K562 (cell line): Measurements from ENCODE around the gene RBM7. TPM values are rescaled to one million over a fixed set of nuclear protein-coding genes. Genes with fewer than 3 reads are reported as not detected.

Experiments
- ATAC-seq: fragments of 200-7000 bp; cut with Tn5 transposase; 3 replicates; pipeline ENCODE4 v1.9.1; 2020; ENCODE audit warnings: moderate library complexity
- BruUV-seq: library from RNA; stranded (reverse); fragments of 400-500 nt; replicated peaks from 2 replicates; lab custom pipeline; 2021; lab: Mats Ljungman, UMichigan
- CTCF ChIA-PET: fragments of 300-600 bp; formaldehyde crosslinking; extraction: SDS; loops from one replicate; lab custom pipeline; 2021; ENCODE audit warnings: low intra/inter-chr PET ratio; lab: Yijun Ruan, JAX
- POLR2A ChIA-PET: fragments of 300-600, 350-650 bp; sonication (Branson Sonifier 250); formaldehyde crosslinking; extraction: SDS; loops from one replicate; lab custom pipeline; 2021; ENCODE audit warnings: antibody characterized with exemption, inconsistent platforms; lab: Yijun Ruan, JAX
- DNase-seq, 4 experiments: peaks; one replicate each; pipeline versions ENCODE4 v3.0.0 to v3.0.0-alpha.2; 2011 to 2018; ENCODE audit warnings: low spot score in 3 of 4, mixed read lengths in 3 of 4; ENCODE audit errors: extremely low read depth in 1 of 4
- FAIRE-seq: peaks from 2 replicates; lab custom pipeline; 2011; peaks lifted over from hg19 to GRCh38; lab: Jason Lieb, UNC
- H2AFZ ChIP-seq: 2 replicates; pipeline ENCODE4 v1.6.0; 2011; ENCODE audit warnings: low read depth, low read length, control low read depth, inconsistent platforms
- H3K27ac ChIP-seq: fragments of 200-600 bp; 3 replicates; pipeline ENCODE4 v1.8.0; 2011; ENCODE audit warnings: low read depth, mild to moderate bottlenecking, control low read depth, inconsistent platforms, low read length, moderate library complexity, mixed read lengths; ENCODE audit errors: extremely low read depth
- H3K27me3 ChIP-seq, 2 experiments: fragments of 300-600 bp in 1 of 2; 2 replicates in 1 of 2; 3 replicates in 1 of 2; pipeline versions ENCODE4 v1.6.0 to v1.8.0; 2011; ENCODE audit warnings: inconsistent platforms in 2 of 2, low read length in 2 of 2, mild to moderate bottlenecking in 1 of 2, mixed read lengths in 1 of 2, moderate library complexity in 1 of 2; ENCODE audit not compliant: control insufficient read depth in 2 of 2, insufficient read depth in 2 of 2
- H3K36me3 ChIP-seq: fragments of 300-600 bp; 3 replicates; pipeline ENCODE4 v1.8.0; 2011; ENCODE audit warnings: mild to moderate bottlenecking, low read length, inconsistent platforms; ENCODE audit not compliant: control insufficient read depth, insufficient read depth
- H3K4me1 ChIP-seq, 2 experiments: fragments of 200-600 bp in 1 of 2; replicated peaks in 1 of 2; 2 replicates in 1 of 2; 3 replicates in 1 of 2; pipeline versions ENCODE4 v1.5.1 to v1.8.0; 2011; ENCODE audit warnings: inconsistent platforms in 2 of 2, low read length in 2 of 2, mild to moderate bottlenecking in 1 of 2, mixed read lengths in 1 of 2, moderate library complexity in 1 of 2; ENCODE audit not compliant: control insufficient read depth in 2 of 2, insufficient read depth in 2 of 2
- H3K4me2 ChIP-seq: 2 replicates; pipeline ENCODE4 v1.6.1; 2011; ENCODE audit warnings: low read length, control low read depth, inconsistent platforms, mixed read lengths; ENCODE audit not compliant: insufficient read depth
- H3K4me3 ChIP-seq: fragments of 200-600 bp; sonication (generic), shearing (Covaris generic); 2 replicates; pipeline ENCODE4 v1.5.1; 2016; ENCODE audit warnings: control low read depth, inconsistent platforms
- H3K79me2 ChIP-seq: fragments of 200-600 bp; 3 replicates; pipeline ENCODE4 v1.8.0; 2011; ENCODE audit warnings: low read length, inconsistent platforms; ENCODE audit not compliant: control insufficient read depth, insufficient read depth
- H3K9ac ChIP-seq, 2 experiments: 2 replicates each; pipeline versions ENCODE4 v1.6.0 to v1.6.1; 2011; ENCODE audit warnings: low read depth in 2 of 2, low read length in 2 of 2, control low read depth in 1 of 2, inconsistent platforms in 1 of 2, mild to moderate bottlenecking in 1 of 2, mixed read lengths in 1 of 2; ENCODE audit not compliant: insufficient read depth in 1 of 2
- H3K9me1 ChIP-seq: one replicate; pipeline ENCODE4 v1.6.0; 2011; ENCODE audit warnings: inconsistent platforms, mild to moderate bottlenecking, low read length, moderate library complexity; ENCODE audit not compliant: control insufficient read depth, insufficient read depth
- H3K9me3 ChIP-seq: replicated peaks from 2 replicates; pipeline ENCODE4 v1.5.1; 2011; ENCODE audit warnings: low read depth, low read length, inconsistent platforms; ENCODE audit not compliant: control insufficient read depth, insufficient read depth
- H4K20me1 ChIP-seq: replicated peaks from 2 replicates; pipeline ENCODE4 v1.6.1; 2011; ENCODE audit warnings: low read length, inconsistent platforms, mixed read lengths; ENCODE audit not compliant: control insufficient read depth, insufficient read depth
- ARID2 ChIP-seq: fragments of 450-650 bp; IDR thresholded peaks from 2 replicates; pipeline ENCODE4 v1.6.1; 2017; ENCODE audit warnings: antibody characterized with exemption, mild to moderate bottlenecking
- FOXM1 ChIP-seq, 2 experiments: fragments of 450-650 bp in 1 of 2; sonication (generic) in 1 of 2; formaldehyde crosslinking in 1 of 2; IDR thresholded peaks; 2 replicates each; pipeline versions ENCODE4 v1.6.1 to v1.9.0; 2017 to 2022; ENCODE audit warnings: low read depth in 2 of 2, mild to moderate bottlenecking in 2 of 2, missing genetic modification reagents in 1 of 2, moderate library complexity in 1 of 2
- HDAC6 ChIP-seq: IDR thresholded peaks from 2 replicates; pipeline ENCODE4 v1.6.1; 2012; ENCODE audit warnings: low read depth, mild to moderate bottlenecking, control low read depth, inconsistent platforms, low read length, moderate library complexity
- MECOM ChIP-seq: fragments of 250-450 bp; sonication (Bioruptor Pico); IDR thresholded peaks from 2 replicates; pipeline ENCODE4 v1.8.0; 2022; ENCODE audit warnings: inconsistent platforms
- MEIS2 ChIP-seq: fragments of 450-650 bp; IDR thresholded peaks from 2 replicates; pipeline ENCODE4 v1.6.1; 2014; ENCODE audit warnings: mild to moderate bottlenecking; ENCODE audit not compliant: partially characterized antibody
- MTA3 ChIP-seq: fragments of 450-650 bp; formaldehyde crosslinking; IDR thresholded peaks from 2 replicates; pipeline ENCODE4 v1.6.1; 2017; ENCODE audit warnings: mild to moderate bottlenecking, borderline replicate concordance
- PCBP1 ChIP-seq: fragments of 200-400 bp; formaldehyde crosslinking; IDR thresholded peaks from 2 replicates; pipeline ENCODE4 v1.6.1; 2018; ENCODE audit warnings: mild to moderate bottlenecking, low read depth, low read length; ENCODE audit not compliant: poor library complexity, severe bottlenecking
- PCBP2 ChIP-seq: fragments of 200-400 bp; formaldehyde crosslinking; IDR thresholded peaks from 2 replicates; pipeline ENCODE4 v1.6.1; 2018; ENCODE audit warnings: low read length, low read depth, mild to moderate bottlenecking, moderate library complexity; ENCODE audit not compliant: poor library complexity, severe bottlenecking
- RCOR1 ChIP-seq, 2 experiments: IDR thresholded peaks; 2 replicates each; pipeline ENCODE4 v1.6.1; 2012; ENCODE audit warnings: low read depth in 2 of 2, low read length in 2 of 2, borderline replicate concordance in 1 of 2, improper control_type of control experiment in 1 of 2
- RHOXF2B ChIP-seq: fragments of 250-450 bp; sonication (Bioruptor Pico); conservative IDR thresholded peaks from 2 replicates; pipeline ENCODE4 v1.5.1; 2021
- SETDB1 ChIP-seq: IDR thresholded peaks from one replicate; pipeline ENCODE4 v1.6.1; 2012; ENCODE audit warnings: low read length, control low read depth, inconsistent platforms
- ZKSCAN1 ChIP-seq: fragments of 150-350 bp; IDR thresholded peaks from 2 replicates; pipeline ENCODE4 v1.6.1; 2016; ENCODE audit warnings: low read depth, low read length
- ZNF280B ChIP-seq: fragments of 250-450 bp; sonication (Bioruptor Pico); IDR thresholded peaks from 2 replicates; pipeline ENCODE4 v1.5.1; 2021; ENCODE audit warnings: mild to moderate bottlenecking
- ZNF507 ChIP-seq: conservative IDR thresholded peaks from 2 replicates; pipeline ENCODE4 v1.6.1; 2017; ENCODE audit warnings: missing genetic modification characterization, missing compliant biosample characterization
- WGBS: fragments of 100-300 bp; shearing (Covaris generic); methylation state at CpG from one replicate; pipeline ENCODE4 v1.1.6; 2016; ENCODE audit warnings: low coverage, mixed read lengths; ENCODE audit not compliant: insufficient coverage; ENCODE audit errors: missing lambda C conversion rate; 5-methylcytosine and 5-hydroxymethylcytosine counted together
- in situ Hi-C: fragments of 300-500 bp; cut with MboI; formaldehyde crosslinking; loops from 4 replicates; pipeline ENCODE4 v1.15.0; 2018; ENCODE audit warnings: inconsistent platforms, mixed read lengths
- intact Hi-C: fragments of 100-400 bp; cut with micrococcal nuclease; formaldehyde crosslinking; loops from 2 replicates; pipeline ENCODE4 v1.14.2; 2022
- polyA plus RNA-seq, 8 experiments: library from polyadenylated mRNA; depleted of rRNA in 4 of 8; stranded (reverse) in 5 of 8; unstranded in 3 of 8; fragments of >200 nt; fragmentation: Nextera tagmentation in 2 of 8; fragmentation: Illumina TruSeq in 1 of 8; extraction: Ambion mirVana in 2 of 8; extraction: Trizol in 1 of 8; gene quantifications; 2 replicates each; pipeline versions ENCODE4 v1.2.1 to v1.2.3, GENCODE V29; 2011 to 2014; ENCODE audit warnings: inconsistent platforms in 1 of 8, missing spikeins in 1 of 8
- total RNA-seq, 7 experiments: library from RNA; depleted of rRNA in 6 of 7; stranded (reverse); fragments of >200 nt in 6 of 7; fragmentation: Illumina TruSeq in 2 of 7; extraction: Trizol in 2 of 7; gene quantifications; 2 replicates each; pipeline versions ENCODE4 v1.2.1 to v1.2.3, GENCODE V29; 2011 to 2021; ENCODE audit warnings: low replicate concordance in 1 of 7

Gene RBM7
- total and polyA plus RNA-seq, 9 of the 15 experiments (the other 6 are each of a cell fraction or from before 2014, with no cell fraction given) = 26.0 to 76.8 (median 49.6) TPM

- ATAC-seq (no peak; the same call in 2 of the 3 replicates), FAIRE-seq (no peak), DNase-seq (no peak)
- POLR2A ChIA-PET = interaction anchor here (1.1 to 1.5 kb wide), 2 partner anchors 11 to 13 kb away, joined by 3 to 4 read pairs; no protein-coding TSS in a partner anchor
- no peak overlapping the region for H2AFZ ChIP-seq
- H3K27ac ChIP-seq = no peak overlapping the region
- TF ChIP-seq PCBP1 (no peak), HDAC6 (no peak)
- no peaks in the 10 kb centered on the region for H3K79me2 ChIP-seq
- H3K27me3 ChIP-seq = no peaks in the 10 kb centered on the region
- CTCF ChIA-PET = no interaction called here
- H4K20me1 ChIP-seq = no peaks in the 10 kb centered on the region
- H3K9me1 ChIP-seq = no peaks in the 10 kb centered on the region
- H3K9ac ChIP-seq = no peak overlapping the region
- no peak overlapping the region for H3K4me2 ChIP-seq
- in situ Hi-C loops = no loop called here
- no peaks in the 10 kb centered on the region for H3K4me1 ChIP-seq
- intact Hi-C loops = no loop called here
- H3K9me3 ChIP-seq = no peaks in the 10 kb centered on the region
- 93% methylated on average over 10 of the region's 10 CpGs for WGBS
- BruUV-seq = no TSS peak
- no peak overlapping the region for H3K4me3 ChIP-seq
- peaks cover 14% of the 10 kb centered on the region; the same call in 2 of the 3 replicates for H3K36me3 ChIP-seq
Observed at GRCh38 chr11:114413958-114414357, 13.5 kb downstream of the RBM7 start.

- H3K36me3 ChIP-seq = no peaks in the 10 kb centered on the region
- intact Hi-C loops (no loop called here), in situ Hi-C loops (no loop called here)
- ATAC-seq (peak; percentile 34; the same call in 2 of the 3 replicates), DNase-seq (no peak), FAIRE-seq (no peak)
- no peaks in the 10 kb centered on the region for H3K9me3 ChIP-seq
- H3K9ac ChIP-seq = no peak overlapping the region
- POLR2A ChIA-PET = interaction anchor here (0.7 to 1.1 kb wide), 2 partner anchors 13 to 23 kb away, joined by 3 to 4 read pairs; partner anchors contain the start of gene REXO2
- H3K9me1 ChIP-seq = no peaks in the 10 kb centered on the region
- no peaks in the 10 kb centered on the region for H3K27me3 ChIP-seq
- H3K4me2 ChIP-seq = no peak overlapping the region
- CTCF ChIA-PET = no interaction called here
- BruUV-seq = no TSS peak
- H3K4me3 ChIP-seq = no peak overlapping the region
- no peaks in the 10 kb centered on the region for H3K4me1 ChIP-seq
- no peaks in the 10 kb centered on the region for H4K20me1 ChIP-seq
- H3K27ac ChIP-seq = no peak overlapping the region
- no peaks in the 10 kb centered on the region for H3K79me2 ChIP-seq
- H2AFZ ChIP-seq = no peak overlapping the region
- TF ChIP-seq ZNF280B (CRISPR knock-in tag) (no peak), PCBP2 (no peak), ZKSCAN1 (no peak), ZNF507 (no peak), RCOR1 (IDR thresholded peaks at IDR 0.05; ENCODE audit: borderline replicate concordance in 1 of 2, low read depth in 2 of 2, low read length in 2 of 2) (no peak), FOXM1 (IDR thresholded peaks at IDR 0.05; ENCODE audit: low read depth) (no peak), FOXM1 (CRISPR knock-in tag; IDR thresholded peaks at IDR 0.05; ENCODE audit: low read depth) (no peak), SETDB1 (no peak), MEIS2 (no peak), ARID2 (no peak), RHOXF2B (CRISPR knock-in tag) (no peak), MTA3 (no peak), MECOM (no peak)
Observed at GRCh38 chr11:114416441-114416961, 16.0 kb downstream of the RBM7 start.
